Measurements from ENCODE around the gene CD4. TPM values are rescaled to one million over a fixed set of nuclear protein-coding genes. Genes with fewer than 3 reads are reported as not detected.

The CD4 gene
- total RNA-seq, 1 experiment from 2014 or later: not detected

GRCh38 chr12:6772726-6773589 lies 16.4 kb upstream of the CD4 start:
- DNase-seq (ENCODE audit: unreplicated experiment): no peak
- intact Hi-C loops (cut with micrococcal nuclease): no loop called here
- ChIA-PET CTCF (interaction anchor here (0.7 to 2.7 kb wide), 2 partner anchors 19 to 52 kb away, joined by 4 to 18 read pairs; partner anchors contain the start of gene MLF2), POLR2A (no interaction called here)
- Mint-ChIP-seq H3K27ac (ENCODE audit: low read depth, unreplicated experiment) (no peak overlapping the region), H3K9me3 (ENCODE audit: unreplicated experiment) (no peaks in the 10 kb centered on the region), H3K27me3 (ENCODE audit: insufficient read depth, unreplicated experiment) (no peaks in the 10 kb centered on the region), H3K4me1 (ENCODE audit: insufficient read depth, unreplicated experiment) (peaks cover 39% of the 10 kb centered on the region), H3K4me3 (ENCODE audit: unreplicated experiment) (no peak overlapping the region), H3K36me3 (ENCODE audit: insufficient read depth, unreplicated experiment) (peaks cover 15% of the 10 kb centered on the region)
- BruUV-seq (replicated peaks): no TSS peak
- TF ChIP-seq CTCF (IDR thresholded peaks at IDR 0.05; ENCODE audit: unreplicated experiment): no peak

- TF ChIP-seq CTCF (IDR thresholded peaks at IDR 0.05; ENCODE audit: unreplicated experiment): no peak
- Mint-ChIP-seq H3K4me1 (ENCODE audit: insufficient read depth, unreplicated experiment) (peaks cover 37% of the 10 kb centered on the region), H3K36me3 (ENCODE audit: insufficient read depth, unreplicated experiment) (peaks cover 15% of the 10 kb centered on the region), H3K4me3 (ENCODE audit: unreplicated experiment) (no peak overlapping the region), H3K27ac (ENCODE audit: low read depth, unreplicated experiment) (no peak overlapping the region), H3K27me3 (ENCODE audit: insufficient read depth, unreplicated experiment) (no peaks in the 10 kb centered on the region), H3K9me3 (ENCODE audit: unreplicated experiment) (no peaks in the 10 kb centered on the region)
- intact Hi-C loops (cut with micrococcal nuclease): no loop called here
- DNase-seq (ENCODE audit: unreplicated experiment): no peak
- ChIA-PET CTCF (interaction anchor here (0.5 to 5.5 kb wide), 4 partner anchors 7 to 209 kb away, joined by 3 to 43 read pairs (median 10); partner anchors contain the start of genes COPS7A, MLF2 and PTMS), POLR2A (interaction anchor here (1.1 kb wide), 1 partner anchor 20 kb away, joined by 4 read pairs; no protein-coding TSS in a partner anchor)
- BruUV-seq (replicated peaks): no TSS peak
Observed at GRCh38 chr12:6773590-6774351, 15.6 kb upstream of the CD4 start.

- DNase-seq (ENCODE audit: unreplicated experiment): no peak
- Mint-ChIP-seq H3K4me3 (ENCODE audit: unreplicated experiment) (no peak overlapping the region), H3K9me3 (ENCODE audit: unreplicated experiment) (no peaks in the 10 kb centered on the region), H3K27ac (ENCODE audit: low read depth, unreplicated experiment) (peak overlapping the region; percentile 31), H3K4me1 (ENCODE audit: insufficient read depth, unreplicated experiment) (peaks cover 33% of the 10 kb centered on the region), H3K27me3 (ENCODE audit: insufficient read depth, unreplicated experiment) (no peaks in the 10 kb centered on the region), H3K36me3 (ENCODE audit: insufficient read depth, unreplicated experiment) (peaks cover 13% of the 10 kb centered on the region)
- TF ChIP-seq CTCF (IDR thresholded peaks at IDR 0.05; ENCODE audit: unreplicated experiment): no peak
- CTCF ChIA-PET: interaction anchor here (0.5 to 5.5 kb wide), 5 partner anchors 8 to 351 kb away, joined by 3 to 43 read pairs (median 3); partner anchors contain the start of genes COPS7A, MLF2 and PTMS
- intact Hi-C loops (cut with micrococcal nuclease): loop anchor here (5.0 kb wide), 1 partner anchor 207 kb away; the partner anchor contains the start of gene NOP2
- BruUV-seq (replicated peaks): no TSS peak
- POLR2A ChIA-PET: interaction anchor here (1.1 kb wide), 2 partner anchors 21 to 22 kb away, joined by 3 to 4 read pairs; partner anchors contain the start of gene MLF2
Observed at GRCh38 chr12:6774499-6775062, 14.7 kb upstream of the CD4 start.
